IPS DF 6.9 (cell line): ENCODE data around the gene CISH.

Source experiments
- DNase-seq: peaks from one replicate; pipeline ENCODE4 v3.0.0-alpha.2; 2013; ENCODE audit warnings: low read depth, low spot score
- H3K27ac ChIP-seq: one replicate; pipeline ENCODE4 v1.5.1; 2013; ENCODE audit warnings: low read length, control low read depth
- H3K27me3 ChIP-seq: 2 replicates; pipeline ENCODE4 v1.6.1; 2013; ENCODE audit warnings: mild to moderate bottlenecking, low read length; ENCODE audit not compliant: control insufficient read depth, insufficient read depth
- H3K36me3 ChIP-seq: 2 replicates; pipeline ENCODE4 v1.6.1; 2013; ENCODE audit warnings: low read length; ENCODE audit not compliant: control insufficient read depth, insufficient read depth
- H3K4me1 ChIP-seq: 2 replicates; pipeline ENCODE4 v1.6.1; 2013; ENCODE audit warnings: low read length; ENCODE audit not compliant: control insufficient read depth, insufficient read depth
- H3K4me3 ChIP-seq: 2 replicates; pipeline ENCODE4 v1.5.1; 2013; ENCODE audit warnings: mild to moderate bottlenecking, low read length
- H3K9me3 ChIP-seq: 2 replicates; pipeline ENCODE4 v1.6.1; 2013; ENCODE audit warnings: low read length, inconsistent platforms; ENCODE audit not compliant: control insufficient read depth, insufficient read depth
- WGBS: extraction: QIAGEN DNeasy Blood & Tissue Kit; methylation state at CpG from one replicate; pipeline ENCODE4 v1.1.7; 2013; ENCODE audit warnings: mixed read lengths, missing lambda C conversion rate; ENCODE audit not compliant: insufficient read length, insufficient coverage; 5-methylcytosine and 5-hydroxymethylcytosine counted together

The CISH gene

DNA sequence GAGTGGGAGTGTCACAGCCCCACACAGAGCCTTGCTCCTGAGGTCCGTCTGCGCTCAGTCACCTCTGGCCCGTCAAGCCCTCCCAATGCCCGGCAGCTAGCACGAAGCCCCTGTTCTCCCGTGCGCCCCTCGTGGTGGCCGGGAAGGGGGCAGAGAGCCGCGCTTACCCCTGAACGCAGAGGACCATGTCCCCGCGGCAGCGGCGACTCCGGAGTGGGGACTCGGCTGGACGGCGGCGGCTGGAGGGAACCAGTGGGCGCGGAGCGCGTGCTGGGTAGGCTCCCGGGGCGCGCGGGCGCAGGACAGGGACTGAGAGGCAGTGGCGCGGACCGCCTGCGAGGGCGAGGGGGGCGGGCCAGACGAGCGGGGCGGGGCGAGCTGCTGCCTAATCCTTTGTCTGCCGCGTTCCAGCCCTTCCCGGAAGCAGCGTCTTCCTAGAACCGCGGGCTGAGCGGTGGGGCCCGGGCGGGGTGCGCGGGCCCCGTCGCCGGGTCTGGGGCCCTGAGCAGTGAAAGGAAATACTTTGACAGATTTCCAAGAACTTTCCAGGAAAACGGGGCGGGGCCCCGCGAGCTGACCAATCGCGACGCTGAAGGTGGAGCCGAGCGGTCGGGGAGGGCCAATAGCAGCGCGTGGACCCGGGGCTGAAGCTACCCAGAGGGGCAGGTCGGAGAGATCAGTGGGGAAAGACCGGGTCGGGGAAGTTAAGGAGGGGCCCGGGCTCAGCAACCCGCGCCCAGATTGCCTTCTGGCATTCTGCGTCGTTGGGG, at the start of gene CISH:
Gene CISH (minus strand): TSS at position 311 of the 770 bp plus-strand sequence. CDS start 124 bp downstream, at position 187.
- H3K36me3 ChIP-seq = no peaks in the 10 kb centered on the region
- H3K4me3 ChIP-seq = peak within 1 kb of the TSS; percentile 47; the same call in 1 of the 2 replicates
- WGBS = no CpG with 5 or more reads among the region's 75 CpGs
- no peak for DNase-seq
- peaks cover 18% of the 10 kb centered on the region; the same call in 1 of the 2 replicates for H3K27me3 ChIP-seq
- no peak within 1 kb of the TSS for H3K27ac ChIP-seq
- no peaks in the 10 kb centered on the region for H3K9me3 ChIP-seq
- no peaks in the 10 kb centered on the region for H3K4me1 ChIP-seq

- Histone ChIP-seq H3K9me3 (no peaks in the 10 kb centered on the region), H3K27ac (no peak overlapping the region), H3K36me3 (no peaks in the 10 kb centered on the region), H3K4me3 (no peak overlapping the region), H3K4me1 (no peaks in the 10 kb centered on the region), H3K27me3 (no peaks in the 10 kb centered on the region)
- no CpG with 5 or more reads among the region's 10 CpGs for WGBS
- DNase-seq = no peak
These were observed 48.8 kb upstream of the CISH start for GRCh38 chr3:50660386-50660785.

GRCh38 chr3:50658831-50659230, 47.3 kb upstream of the CISH start:
- DNase-seq = no peak
- Histone ChIP-seq H3K4me1 (no peaks in the 10 kb centered on the region), H3K27ac (no peak overlapping the region), H3K9me3 (no peaks in the 10 kb centered on the region), H3K4me3 (no peak overlapping the region), H3K36me3 (no peaks in the 10 kb centered on the region), H3K27me3 (no peaks in the 10 kb centered on the region)
- no CpG with 5 or more reads among the region's 3 CpGs for WGBS

- WGBS = no CpG with 5 or more reads among the region's 6 CpGs
- Histone ChIP-seq H3K9me3 (no peaks in the 10 kb centered on the region), H3K4me3 (no peak overlapping the region), H3K4me1 (no peaks in the 10 kb centered on the region), H3K27ac (no peak overlapping the region), H3K27me3 (no peaks in the 10 kb centered on the region), H3K36me3 (no peaks in the 10 kb centered on the region)
- no peak for DNase-seq
These were observed 46.8 kb upstream of the CISH start for GRCh38 chr3:50658416-50658815.

DNA sequence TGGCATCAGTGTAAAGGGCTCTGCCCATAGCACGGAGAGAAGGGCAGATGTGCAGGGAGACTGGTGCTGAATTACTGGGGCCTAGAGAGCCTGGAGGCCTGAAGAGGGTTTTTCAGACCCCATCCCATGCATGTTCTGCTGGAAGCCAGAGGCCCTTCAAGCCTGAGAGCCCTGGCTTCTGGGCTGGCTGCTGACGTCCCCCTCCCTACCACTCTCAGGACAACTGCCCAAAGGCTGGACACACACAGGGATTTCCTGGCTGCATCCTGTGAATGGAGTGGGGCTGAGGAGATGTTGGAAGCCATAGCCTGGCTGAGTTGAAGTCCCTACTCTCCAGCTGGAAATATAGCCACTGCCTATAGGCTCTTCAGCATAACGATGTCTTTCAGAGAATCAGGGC, 46.2 kb upstream of the CISH start:
- WGBS = no CpG with 5 or more reads among the region's 3 CpGs
- no peaks in the 10 kb centered on the region for H3K9me3 ChIP-seq

DNA sequence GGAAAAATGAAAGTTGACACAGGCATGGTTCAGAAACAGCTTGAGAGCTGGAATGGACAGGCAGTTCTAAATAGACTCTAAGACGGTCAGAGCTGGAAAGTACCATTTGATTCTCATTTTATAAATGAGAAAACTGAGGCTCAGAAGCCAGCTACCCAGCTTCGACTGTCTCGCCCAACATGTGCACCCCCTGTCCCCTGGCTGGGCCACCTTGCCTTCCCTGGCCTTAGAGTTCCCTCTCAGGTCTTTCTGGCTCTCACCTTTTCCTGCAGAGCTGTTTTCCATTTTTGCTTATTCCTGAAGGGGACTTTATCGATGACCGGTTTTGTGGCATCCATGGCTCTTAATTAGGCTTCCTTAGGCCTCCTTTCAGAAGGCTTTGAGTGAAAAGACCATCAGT, 45.8 kb upstream of the CISH start:
- Histone ChIP-seq H3K27ac (no peak overlapping the region), H3K4me1 (no peaks in the 10 kb centered on the region), H3K27me3 (no peaks in the 10 kb centered on the region), H3K9me3 (no peaks in the 10 kb centered on the region), H3K4me3 (no peak overlapping the region), H3K36me3 (no peaks in the 10 kb centered on the region)
- WGBS = no CpG with 5 or more reads among the region's 5 CpGs
- DNase-seq = no peak

More for the DNA sequence above, 46.2 kb upstream of the CISH start:
- no peak overlapping the region for H3K27ac ChIP-seq
- H3K27me3 ChIP-seq = no peaks in the 10 kb centered on the region
- no peak for DNase-seq
- H3K4me3 ChIP-seq = no peak overlapping the region
- H3K4me1 ChIP-seq = no peaks in the 10 kb centered on the region
- H3K36me3 ChIP-seq = no peaks in the 10 kb centered on the region

DNA sequence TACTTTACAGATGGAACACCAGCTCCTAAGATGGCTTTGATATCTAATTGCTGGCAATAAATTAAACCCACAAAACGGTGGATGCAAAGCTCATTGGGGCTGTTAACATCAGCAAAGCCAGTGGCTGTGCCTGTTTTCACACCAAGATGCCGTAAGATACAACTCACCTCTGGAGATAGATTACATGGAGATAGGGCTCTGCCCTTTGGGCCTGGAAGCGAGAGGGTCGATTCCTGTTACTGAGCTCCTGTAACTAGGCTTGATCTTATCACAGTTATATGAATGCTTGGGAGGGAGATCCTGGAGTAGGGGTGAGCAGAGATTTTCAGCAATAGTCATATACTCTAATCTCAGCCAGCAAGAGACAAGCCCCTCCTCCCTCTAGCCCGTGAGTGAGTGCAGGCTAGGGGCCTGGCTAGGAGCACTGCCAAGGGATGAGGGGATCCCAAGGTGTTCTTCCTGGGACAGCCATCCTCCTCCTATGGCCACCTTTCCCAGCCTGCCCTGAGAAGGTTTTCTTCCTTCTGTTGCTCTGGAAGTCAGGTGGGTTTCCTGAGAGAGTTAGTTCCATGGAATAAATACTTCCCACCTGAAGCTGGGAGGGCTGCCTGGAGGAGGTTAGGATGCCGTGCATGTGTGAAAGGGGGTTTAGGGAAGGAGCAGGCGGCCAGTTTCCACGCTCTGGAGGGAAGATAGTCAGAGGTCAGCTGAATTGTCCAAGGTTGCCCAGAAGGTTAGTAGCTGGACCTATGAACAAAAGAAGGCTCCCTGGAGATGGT, 45.0 kb upstream of the CISH start:
- Histone ChIP-seq H3K9me3 (no peaks in the 10 kb centered on the region), H3K36me3 (no peaks in the 10 kb centered on the region), H3K27me3 (no peaks in the 10 kb centered on the region), H3K27ac (no peak overlapping the region), H3K4me1 (0 out of 2 replicates have a peak, but pooled peaks cover 5% of the 10 kb centered on the region), H3K4me3 (no peak overlapping the region)
- DNase-seq = no peak
- WGBS = no CpG with 5 or more reads among the region's 8 CpGs

- Histone ChIP-seq H3K27me3 (no peaks in the 10 kb centered on the region), H3K9me3 (no peaks in the 10 kb centered on the region), H3K27ac (no peak overlapping the region), H3K4me1 (0 out of 2 replicates have a peak, but pooled peaks cover 5% of the 10 kb centered on the region), H3K36me3 (no peaks in the 10 kb centered on the region), H3K4me3 (no peak overlapping the region)
- no peak for DNase-seq
- no CpG with 5 or more reads among the region's 3 CpGs for WGBS
These were observed 43.6 kb upstream of the CISH start for GRCh38 chr3:50655009-50655830.

- Histone ChIP-seq H3K36me3 (no peaks in the 10 kb centered on the region), H3K9me3 (no peaks in the 10 kb centered on the region), H3K27me3 (no peaks in the 10 kb centered on the region), H3K27ac (no peak overlapping the region), H3K4me3 (no peak overlapping the region), H3K4me1 (peaks cover 6% of the 10 kb centered on the region; the same call in 1 of the 2 replicates)
- no CpG with 5 or more reads among the region's 3 CpGs for WGBS
- DNase-seq = no peak
These were observed 42.5 kb upstream of the CISH start for GRCh38 chr3:50653937-50654595.

DNA sequence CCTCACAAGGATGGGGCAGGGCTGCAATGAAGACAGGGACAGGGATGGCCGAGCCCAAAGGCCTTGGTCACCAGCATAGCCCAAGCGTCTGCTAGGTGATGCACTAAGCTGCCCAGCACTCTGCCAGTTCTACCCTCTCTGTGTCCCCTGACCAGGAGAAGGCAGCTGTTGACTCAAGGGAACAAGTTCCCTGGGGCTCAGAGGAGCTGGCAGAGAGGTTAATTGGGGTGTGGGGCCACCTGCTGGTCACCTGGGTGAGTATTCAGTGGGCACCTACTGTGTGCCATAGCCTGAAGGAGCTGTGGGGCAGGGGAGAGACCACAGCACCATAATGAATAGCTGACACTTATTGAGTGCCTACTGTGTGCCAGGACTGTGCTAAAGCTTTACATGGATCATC, 41.1 kb upstream of the CISH start:
- no CpG with 5 or more reads among the region's 2 CpGs for WGBS
- Histone ChIP-seq H3K9me3 (no peaks in the 10 kb centered on the region), H3K4me3 (no peak overlapping the region), H3K27me3 (no peaks in the 10 kb centered on the region), H3K36me3 (no peaks in the 10 kb centered on the region), H3K27ac (no peak overlapping the region), H3K4me1 (peaks cover 6% of the 10 kb centered on the region; the same call in 1 of the 2 replicates)
- DNase-seq = peak; percentile 47
